NCI-H146 (cell line): ENCODE data around the gene ANKRD63.
A peak's percentile ranks its signal among the peaks of the same experiment; 100 is the strongest.

ENCODE experiments used
- DNase-seq: peaks from one replicate; lab custom pipeline; 2025; lab: John Stamatoyannopoulos, UW

Gene ANKRD63

DNA sequence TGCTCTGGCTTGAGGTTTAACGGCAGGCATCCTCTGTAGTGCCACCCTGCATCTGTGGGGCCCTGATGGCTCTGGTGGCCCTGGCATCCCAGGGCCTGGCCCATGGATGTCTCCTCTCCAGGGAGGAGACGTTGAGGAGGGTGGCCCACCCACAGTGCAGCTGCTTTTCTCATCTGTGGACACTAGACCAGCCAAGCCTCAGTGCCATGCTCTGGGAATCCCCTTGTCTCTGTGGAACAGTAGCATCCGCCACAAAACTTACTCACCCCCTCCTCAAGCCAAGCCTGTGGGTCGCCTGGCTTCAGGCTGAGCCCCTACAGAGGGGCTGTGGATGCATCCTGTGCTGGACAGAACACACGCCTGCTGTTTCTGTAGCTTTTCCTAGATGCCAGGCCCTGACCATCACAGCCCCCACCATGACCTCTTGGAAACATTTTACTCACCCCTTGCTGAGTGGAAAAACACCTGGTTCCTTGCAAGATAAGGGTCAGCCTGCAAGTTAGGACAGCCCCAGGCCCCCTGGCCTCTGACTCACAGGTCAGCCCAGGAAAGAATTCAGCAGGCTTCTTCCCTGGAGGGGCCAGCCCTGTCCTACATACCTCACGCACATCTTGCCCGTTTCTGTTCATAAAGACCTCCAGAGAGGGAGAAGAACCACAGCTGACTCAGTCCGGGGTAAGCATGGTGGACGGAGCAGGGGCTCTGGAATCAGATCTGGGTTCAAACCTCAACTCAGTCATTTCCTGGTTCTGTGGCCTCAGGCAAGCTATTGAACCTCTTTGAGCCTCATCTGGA is 25.0 kb downstream of the ANKRD63 start:
- DNase-seq, result no peak

DNA sequence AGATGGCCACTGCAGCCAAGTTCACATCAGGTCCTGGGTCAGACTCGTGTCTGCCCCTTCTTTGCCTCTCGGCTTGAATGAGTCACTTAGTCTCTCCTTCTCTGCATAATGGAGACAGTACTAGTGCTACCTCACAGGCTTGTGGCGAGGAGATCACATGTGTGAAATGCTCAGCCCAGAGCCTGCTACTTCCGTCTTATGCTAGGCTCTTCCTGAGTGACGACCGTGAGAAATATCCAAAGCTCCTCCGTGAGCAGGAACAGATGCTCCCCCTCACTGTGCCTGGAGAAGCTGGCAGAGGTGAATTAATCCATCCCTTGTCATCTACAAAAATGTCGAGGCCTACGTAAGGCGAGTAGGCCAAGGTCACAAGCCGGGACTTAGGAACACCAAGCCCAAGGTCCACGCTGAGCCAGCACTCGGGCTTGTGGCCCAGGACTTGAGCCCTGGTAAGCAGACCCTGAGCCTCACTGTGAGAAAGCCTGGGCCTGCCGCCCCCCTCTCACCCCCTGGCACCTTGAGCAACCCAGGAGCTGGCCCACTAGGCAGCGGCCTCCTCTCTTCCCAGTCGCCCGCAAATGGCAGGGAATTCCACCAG is 26.1 kb downstream of the ANKRD63 start:
- DNase-seq, result no peak

DNA sequence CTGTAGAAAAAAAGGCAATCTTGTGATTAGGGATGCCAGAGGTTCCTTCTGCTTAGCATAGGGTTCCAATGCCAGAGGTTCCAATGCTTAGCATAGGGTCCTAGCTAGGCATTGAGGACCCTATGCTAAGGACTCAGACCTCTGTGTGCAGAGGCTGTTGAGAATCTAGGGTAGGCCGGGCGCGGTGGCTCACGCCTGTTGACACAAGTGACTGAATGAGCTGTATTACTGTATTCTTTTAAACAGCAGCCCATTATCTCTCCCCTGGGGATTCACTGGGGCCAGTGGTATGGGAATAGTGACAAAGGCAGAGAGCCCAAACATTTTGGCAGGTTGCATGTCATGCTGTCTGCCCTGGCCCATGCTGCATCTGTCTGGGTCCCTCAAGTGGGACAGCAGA is 27.8 kb downstream of the ANKRD63 start:
- DNase-seq, result no peak

DNA sequence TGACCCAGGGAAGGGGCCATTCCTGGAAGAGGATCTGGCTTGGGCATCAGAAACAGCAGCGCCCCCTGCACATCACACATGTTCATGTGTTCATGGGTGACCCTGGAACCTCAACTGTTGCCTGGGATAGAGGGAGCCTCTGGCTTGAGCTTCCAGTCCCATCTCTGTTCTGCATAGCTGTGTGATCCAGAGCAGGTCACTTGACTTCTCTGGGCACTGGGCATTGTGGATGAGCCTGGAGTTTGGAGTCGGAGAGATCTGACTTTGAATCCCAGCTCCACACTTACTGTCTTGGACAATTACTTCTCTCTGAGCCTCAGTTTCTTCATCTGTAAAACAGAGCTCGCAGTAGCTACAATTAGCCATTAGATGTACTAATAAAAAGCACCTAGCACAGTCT is 28.4 kb downstream of the ANKRD63 start:
- DNase-seq, result no peak

DNA sequence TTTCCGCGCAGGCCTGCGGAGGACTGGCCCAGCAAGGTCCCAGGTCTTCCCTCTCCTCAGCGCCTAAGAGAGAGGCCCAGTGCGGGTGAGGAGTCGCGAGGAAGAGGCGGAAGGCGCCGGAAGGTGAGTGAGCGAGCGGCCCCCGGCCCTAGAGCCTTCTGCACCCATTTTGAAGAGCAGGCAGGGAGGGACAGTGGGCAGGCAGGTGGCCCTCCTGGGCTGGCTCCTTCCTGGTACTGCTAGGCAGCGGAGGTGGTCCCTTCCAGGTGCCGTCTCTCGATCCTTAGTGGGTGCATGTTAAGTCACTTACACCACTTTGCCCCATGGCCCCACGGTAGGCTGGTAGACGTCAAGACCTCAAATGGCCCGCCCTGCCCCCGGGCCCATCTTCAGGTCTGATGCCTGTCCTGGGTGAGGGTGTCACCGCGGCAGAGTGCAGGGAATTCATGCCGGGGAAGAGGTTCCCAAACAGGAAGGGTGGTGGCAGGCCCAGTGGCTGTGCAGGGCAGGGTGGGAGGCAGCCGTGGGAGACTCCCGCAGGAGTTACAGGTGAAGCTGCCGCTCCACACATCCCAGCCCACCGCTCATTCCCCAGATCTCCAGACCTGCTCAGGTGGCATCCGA is 29.6 kb downstream of the ANKRD63 start:
- DNase-seq, result no peak

DNA sequence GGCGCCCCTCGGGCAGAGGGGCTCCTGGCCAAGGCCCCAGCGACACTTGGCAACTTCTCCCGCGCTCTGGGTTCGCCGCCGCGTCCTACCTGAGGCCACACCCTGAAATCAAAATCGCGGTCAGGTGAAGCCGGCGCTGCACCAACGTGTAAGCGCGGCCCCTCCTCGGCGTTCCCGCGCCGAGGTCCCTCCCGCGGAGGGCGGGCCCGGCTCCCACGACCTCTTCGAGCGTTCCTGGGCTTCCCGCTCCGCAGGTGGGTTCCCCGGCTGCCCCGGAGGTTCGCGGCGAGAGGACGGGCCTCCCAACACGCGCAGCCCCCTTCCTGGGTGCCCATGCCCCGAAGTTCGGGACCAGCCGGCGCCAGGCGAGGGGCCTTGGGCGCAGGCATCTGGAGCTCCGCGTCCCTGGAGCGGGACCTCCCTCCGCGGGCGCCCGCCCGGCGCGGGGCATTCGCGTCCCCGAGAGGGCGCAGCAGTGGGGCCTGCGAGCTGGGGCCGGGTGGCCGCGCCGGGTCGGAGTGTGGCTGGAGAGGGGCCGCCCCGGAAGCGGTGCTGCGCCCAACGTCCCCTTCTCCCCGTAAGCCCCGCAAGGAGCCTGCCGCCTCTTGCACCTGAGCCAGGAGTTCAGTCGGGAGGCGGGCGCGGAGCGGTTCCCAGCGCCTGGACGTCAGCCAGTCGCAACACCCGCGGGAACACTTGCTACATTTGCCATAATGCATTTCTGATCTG is 30.3 kb downstream of the ANKRD63 start:
- peak; percentile 50 for DNase-seq

DNA sequence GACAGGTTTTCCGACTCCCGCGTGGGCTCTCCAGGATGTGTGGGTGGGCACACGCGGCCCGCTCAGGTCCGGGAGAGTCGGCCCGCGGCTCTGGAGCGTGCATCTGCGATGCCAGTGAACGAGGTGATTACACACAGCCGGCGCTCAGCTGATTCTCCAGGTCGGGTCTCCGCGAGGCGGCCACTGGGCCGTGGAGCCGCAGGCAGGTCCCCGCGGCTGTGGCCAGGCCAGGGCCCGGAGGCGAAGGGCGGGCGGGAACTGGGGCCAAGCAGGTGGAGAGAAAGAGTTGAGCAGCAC is 30.8 kb downstream of the ANKRD63 start:
- no peak for DNase-seq

DNA sequence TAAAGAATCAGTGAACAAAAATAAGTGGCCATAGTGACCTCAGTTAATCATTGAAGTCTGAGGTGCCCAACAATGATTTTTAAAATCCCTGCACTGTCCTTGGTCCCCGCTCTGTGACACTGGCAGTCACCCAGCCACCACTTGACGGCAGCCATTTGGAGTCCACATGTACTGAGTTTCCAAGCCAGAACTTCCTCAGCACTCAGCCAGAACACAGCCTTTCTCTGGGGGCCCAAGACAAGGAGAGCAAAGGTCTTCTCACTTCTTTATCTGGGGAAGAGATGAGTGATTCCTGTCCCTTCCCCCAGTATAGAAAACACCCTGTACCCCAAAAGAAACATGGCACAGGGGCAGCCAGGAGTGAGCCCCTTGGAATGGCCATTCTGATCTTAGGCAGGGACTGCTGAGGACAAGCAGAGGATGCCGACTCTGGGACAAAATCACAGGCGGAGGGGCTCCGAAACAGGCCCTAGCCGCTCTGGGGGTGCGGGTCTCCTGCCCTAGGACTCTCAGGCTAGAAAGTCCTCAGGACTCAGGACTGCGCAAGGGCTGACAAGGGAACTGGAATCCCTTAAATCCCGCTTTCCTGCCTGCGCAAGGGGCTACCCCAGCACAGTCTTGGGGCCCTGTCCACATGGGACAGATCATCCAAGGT is 31.3 kb downstream of the ANKRD63 start:
- no peak for DNase-seq

DNA sequence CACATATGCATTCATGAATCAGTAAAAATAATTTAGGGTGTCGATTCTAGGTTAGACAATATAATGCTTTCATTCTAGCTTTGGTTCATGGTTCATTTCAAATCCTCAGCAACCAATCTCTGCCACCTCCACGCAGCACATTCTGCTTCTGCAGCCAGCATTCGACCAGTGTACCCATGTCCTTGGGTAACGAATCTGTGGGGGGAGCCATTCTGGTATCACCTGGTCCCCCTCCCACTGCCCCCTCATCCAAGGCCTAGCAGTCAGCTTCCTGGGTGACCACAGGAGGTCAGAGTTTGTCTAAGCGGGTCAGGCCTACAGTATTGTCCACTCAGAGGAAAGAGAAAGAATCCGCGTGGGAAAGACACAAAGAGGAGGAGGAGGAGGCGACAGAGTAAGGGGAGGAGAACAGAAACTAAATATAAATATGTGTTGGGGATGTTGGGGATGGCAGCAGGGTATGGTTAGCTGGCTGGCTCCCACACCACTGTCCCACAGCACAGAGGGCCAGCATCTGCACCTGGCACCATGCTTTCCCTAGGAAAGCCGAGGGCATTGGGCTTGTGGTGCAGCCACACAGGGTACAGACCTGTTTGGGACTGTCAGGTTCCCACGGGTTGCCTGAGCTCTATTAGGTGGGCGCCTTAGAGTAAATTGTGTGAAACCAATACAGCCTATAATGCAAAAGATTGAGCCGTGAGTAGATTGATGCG is 31.9 kb downstream of the ANKRD63 start:
- no peak for DNase-seq

DNA sequence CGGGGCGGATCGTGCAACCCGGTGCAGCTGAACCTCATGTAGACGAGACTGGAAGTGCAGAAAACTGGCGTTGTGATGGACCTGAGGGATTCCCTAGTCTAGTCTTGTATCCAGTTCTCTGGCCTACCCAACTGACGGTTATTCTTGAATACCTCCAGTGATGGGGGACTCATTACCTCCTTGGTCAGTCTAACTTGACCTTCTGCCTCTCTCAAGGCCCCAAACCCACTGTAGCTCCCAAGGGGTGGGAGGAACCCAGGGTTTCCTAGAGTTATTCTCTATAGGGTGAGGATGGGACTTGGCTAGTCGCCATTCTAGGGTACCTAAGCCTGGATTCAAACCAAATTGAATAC is 32.6 kb downstream of the ANKRD63 start:
- no peak for DNase-seq

DNA sequence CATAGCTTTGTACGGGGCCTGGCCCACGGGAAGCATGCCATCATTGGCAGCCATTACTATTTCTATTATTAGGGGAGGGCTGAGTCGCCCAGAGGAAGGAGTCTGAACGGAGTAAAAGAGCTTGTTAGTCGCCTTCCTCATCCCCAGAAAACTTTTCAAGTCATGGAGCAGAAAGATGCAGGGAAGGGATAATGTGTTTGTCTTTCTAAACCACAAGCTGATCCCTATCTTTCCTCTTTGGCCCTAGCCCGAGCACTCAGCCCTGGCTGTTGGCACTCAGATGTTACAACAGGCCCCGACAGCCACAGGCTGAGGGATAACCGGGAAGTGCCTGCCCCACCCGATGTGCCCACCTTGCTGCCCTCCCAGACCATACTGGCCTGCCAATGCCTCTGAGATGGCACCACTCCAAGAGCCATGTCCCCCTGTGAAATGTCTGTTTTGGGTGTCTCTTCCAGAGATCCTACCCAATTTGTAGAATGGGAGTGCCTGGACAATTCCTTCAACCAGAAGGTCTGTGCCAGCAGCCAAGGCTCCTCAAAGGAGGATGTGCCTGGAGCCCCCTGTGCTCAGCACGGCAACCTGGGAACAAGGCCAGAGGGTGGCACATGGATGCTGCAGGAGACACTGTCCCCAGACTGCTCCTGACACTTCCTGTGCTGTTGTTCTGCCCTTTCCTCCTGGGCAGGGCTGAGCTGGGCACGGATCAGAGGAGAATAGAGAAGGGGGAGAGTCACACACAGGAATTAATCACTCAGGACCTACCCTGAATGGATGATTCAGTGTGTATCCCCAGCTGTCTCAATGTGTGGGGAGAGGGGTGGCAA is 33.2 kb downstream of the ANKRD63 start:
- DNase-seq, result no peak

DNA sequence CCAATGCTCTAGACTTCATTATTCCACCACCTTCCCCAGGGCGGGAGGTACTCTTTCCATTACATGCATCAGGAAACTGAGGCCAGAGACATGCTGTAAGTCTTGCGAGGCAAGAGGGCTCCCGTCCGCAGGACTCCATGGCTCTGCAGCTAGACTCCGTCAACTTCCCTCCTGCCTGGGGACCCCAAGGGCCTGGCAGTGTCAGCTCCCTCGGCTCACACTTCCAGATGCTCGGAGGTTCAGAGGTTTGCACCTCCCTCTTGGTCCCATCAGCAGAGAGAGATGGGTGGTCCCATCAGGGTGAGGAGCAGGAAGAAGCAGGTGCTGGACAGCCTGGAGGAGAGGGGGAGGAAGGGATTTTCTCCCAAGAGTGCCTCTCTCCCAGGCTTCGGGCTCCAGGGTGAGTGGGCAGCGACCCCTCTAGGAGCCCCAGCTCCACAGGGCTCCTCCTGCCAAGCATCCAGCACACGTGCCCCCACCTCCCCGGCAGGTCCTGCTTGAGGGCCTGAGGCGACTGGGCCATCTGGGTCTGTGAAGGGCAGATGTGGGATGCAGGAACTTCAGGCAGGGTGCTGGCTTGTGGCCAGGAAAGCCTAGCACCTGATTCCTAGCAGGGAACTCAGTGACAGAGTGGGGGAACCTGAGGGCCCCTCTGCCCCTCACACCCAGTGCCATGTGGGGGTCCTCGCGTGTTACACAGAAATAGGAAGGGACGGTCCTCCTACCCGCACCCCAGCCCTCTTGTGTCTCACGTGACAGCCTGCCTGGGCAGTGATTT is 34.7 kb downstream of the ANKRD63 start:
- DNase-seq, result no peak

DNA sequence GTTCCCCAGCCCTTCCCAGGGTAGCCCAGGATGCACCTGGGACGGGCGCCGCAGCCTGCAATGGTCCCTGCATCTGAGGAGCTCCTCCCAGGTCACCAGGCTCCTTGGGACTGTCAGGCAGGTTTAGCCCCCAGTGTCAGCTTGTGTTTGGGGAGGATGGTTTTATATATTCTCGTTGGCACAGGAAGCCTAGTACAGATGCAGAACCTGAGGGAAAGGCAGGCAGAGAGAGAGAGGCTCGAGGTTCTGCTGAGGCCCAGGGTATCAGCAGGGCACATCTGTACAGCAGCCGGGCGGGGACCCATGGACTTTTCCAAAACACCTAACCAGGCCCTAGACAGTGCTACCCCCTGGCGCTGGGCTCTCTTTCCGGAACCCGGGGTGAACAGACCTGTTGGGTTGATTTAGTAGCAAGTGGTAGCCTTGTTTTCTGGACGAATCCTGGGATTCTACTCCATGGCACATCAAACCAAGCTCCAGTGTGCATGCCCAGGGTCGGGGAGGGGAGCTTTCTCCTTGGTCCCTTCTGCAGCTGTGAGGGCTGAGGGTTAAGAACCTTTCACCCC is 35.4 kb downstream of the ANKRD63 start:
- no peak for DNase-seq

DNA sequence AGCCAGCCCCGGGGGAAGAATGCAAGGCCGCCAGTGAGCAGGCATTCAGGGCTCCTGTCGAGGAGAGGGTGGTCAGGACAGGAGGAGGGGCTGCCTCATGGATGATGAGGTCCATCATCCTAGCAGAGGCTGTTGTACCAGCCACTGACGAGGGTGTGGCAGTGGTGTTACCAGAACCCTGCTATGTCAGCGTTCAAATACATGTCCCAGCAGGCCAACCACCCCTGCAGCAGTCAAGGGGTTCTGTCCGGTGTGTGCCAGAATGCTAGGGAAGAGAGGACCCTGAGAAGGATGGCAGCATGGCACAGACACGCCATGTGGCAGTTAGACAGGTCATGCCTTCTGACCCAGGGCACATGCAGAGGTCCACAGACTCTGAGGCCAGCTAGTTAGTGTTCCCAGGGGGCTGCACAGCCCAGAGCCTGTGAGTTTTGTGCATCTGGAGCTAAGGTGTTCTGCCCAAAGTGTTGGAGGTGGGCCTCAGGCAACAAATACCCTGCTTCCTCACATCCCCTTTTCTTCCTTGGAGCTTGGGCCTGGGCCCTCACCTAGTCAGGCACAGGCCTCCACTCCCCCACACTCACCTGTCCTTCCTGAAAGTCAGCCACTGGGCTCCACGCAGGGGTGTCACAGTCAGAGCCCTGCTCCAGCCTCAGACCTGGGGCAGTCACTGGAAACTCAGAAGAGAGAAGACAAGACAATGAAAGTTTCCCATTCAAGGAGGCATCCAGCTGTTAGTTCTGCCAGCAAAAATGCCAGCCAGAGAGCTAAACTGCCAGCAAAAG is 36.2 kb downstream of the ANKRD63 start:
- DNase-seq, result no peak

DNA sequence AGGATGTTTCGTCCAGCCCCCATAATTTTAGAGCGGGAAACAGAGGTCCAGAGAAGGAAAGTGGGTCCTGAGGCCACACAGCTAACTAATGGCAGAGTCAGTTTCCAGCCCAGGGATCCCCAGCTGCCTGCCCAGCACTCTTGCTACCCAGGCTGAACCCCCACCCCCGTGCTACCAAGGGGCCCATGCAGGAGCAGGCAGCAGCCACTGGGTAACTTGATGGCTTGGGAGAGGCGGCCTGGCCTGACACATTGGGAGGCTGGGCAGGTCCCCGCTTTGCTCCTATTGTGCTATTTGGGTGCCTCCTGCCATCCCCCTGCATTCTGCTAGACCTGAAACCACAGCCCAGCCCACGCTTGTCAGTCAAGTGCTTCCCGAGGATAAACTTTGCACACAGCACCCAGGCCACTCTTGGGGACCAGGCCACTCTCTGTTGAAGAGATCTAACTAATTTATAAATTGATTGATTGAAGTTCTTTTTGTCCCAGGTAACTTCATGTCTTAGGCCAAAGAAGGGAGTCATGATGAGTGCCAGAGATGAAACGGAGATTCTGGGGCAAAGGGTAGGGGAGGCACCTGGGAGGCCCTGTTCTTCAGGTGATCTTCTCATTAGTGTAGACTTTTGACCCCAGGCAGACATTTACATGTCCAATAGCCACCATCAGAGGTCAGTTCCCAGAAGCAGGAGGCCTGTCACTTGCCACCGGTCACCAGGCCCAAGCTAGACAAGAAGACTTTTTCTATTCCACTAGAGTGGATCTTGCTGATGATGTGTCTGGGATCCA is 37.0 kb downstream of the ANKRD63 start:
- no peak for DNase-seq

DNA sequence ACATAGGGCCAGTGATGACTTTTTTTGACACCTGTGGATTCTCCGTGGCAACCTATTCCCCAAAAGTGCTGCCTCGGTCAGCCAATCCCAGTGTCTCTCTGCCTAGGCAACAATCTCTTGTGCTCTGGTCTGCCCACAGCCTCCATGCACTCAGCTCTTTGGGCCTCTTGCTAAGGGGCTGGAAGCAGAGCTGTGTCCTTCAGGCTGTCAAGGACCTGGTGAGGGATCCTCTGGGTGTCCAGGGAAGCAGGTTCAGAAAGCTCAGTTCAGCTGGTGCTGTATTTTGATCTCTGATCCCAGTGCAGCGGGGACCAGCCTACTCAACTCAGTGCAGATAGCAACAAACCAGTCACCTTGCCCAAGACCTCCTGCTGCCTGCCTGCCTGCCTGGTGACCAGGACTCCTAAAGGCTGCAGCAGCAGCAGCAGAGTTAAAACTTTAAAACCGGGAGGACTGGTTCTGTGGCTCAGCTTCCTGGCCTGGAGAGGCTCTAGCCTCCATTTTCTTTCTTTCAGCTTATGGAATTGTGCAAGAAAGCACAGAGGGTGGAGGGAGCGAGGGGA is 37.8 kb downstream of the ANKRD63 start:
- DNase-seq, result no peak

DNA sequence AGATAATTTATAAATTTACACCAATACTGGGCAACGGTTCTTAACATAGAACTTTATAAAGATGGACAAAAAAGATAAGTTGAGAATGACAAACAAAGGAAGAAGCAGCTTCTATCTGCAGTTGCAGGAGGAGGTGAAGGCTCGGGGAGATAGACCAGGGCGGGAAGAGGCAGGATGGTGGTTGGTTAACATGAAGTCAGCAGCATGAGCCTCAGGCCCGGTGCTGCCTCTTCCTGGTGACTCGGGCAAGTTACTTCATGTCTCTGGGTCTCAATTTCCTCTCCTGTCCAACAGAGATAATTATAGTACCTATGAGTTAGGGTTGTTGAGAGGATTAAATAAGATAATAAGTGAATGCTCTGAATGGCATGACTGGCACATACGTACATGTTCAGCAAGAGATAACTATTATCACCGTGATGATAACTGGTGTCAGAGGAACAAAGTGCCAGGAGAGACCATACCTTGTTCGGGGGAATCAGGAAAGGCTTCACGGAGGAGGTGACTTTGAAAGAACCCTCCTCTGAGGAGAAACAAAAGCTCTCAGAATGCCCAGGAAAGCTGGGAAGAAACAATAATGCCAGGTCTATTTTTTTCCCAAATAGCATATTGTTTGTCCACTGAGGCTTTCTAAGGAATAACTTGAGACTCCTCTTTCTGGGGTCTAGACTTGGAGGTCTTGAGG is 39.6 kb downstream of the ANKRD63 start:
- DNase-seq, result no peak
